H9 (cell line): ENCODE measurements around the gene CDKAL1. TPM values are rescaled to one million over a fixed set of nuclear protein-coding genes. Genes with fewer than 3 reads are reported as not detected.

ENCODE experiments used
- DNase-seq: peaks from one replicate; pipeline ENCODE4 v3.0.0-alpha.2; 2017
- H2AFZ ChIP-seq: one replicate; pipeline ENCODE4 v1.6.1; 2013; ENCODE audit warnings: mild to moderate bottlenecking, low read length, control low read depth, moderate library complexity
- H2AK5ac ChIP-seq: 2 replicates; pipeline ENCODE4 v1.6.1; 2013; ENCODE audit warnings: low read length, control low read depth, mixed read lengths; ENCODE audit not compliant: insufficient read length
- H2BK120ac ChIP-seq: one replicate; pipeline ENCODE4 v1.6.1; 2013; ENCODE audit warnings: low read depth, mild to moderate bottlenecking, low read length, control low read depth, inconsistent platforms; ENCODE audit not compliant: poor library complexity, severe bottlenecking
- H2BK12ac ChIP-seq: 2 replicates; pipeline ENCODE4 v1.6.1; 2013; ENCODE audit warnings: low read length, control low read depth, mixed read lengths, low read depth; ENCODE audit not compliant: insufficient read length
- H2BK15ac ChIP-seq: 2 replicates; pipeline ENCODE4 v1.6.1; 2013; ENCODE audit warnings: low read depth, low read length, control low read depth
- H2BK20ac ChIP-seq: one replicate; pipeline ENCODE4 v1.6.1; 2013; ENCODE audit warnings: low read depth, mild to moderate bottlenecking, low read length, control low read depth, inconsistent platforms; ENCODE audit not compliant: poor library complexity, severe bottlenecking
- H2BK5ac ChIP-seq: 2 replicates; pipeline ENCODE4 v1.6.1; 2013; ENCODE audit warnings: low read length, control low read depth, mixed read lengths; ENCODE audit not compliant: insufficient read length
- H3K14ac ChIP-seq: 2 replicates; pipeline ENCODE4 v1.6.1; 2013; ENCODE audit warnings: low read length, control low read depth; ENCODE audit not compliant: insufficient read depth
- H3K18ac ChIP-seq: 2 replicates; pipeline ENCODE4 v1.6.1; 2013; ENCODE audit warnings: low read depth, mild to moderate bottlenecking, mixed read lengths, low read length, control low read depth; ENCODE audit not compliant: insufficient read length
- H3K23ac ChIP-seq: 2 replicates; pipeline ENCODE4 v1.6.1; 2013; ENCODE audit warnings: low read length, control low read depth, mixed read lengths, low read depth; ENCODE audit not compliant: insufficient read length
- H3K23me2 ChIP-seq: 2 replicates; pipeline ENCODE4 v1.6.1; 2013; ENCODE audit warnings: low read depth, mild to moderate bottlenecking, mixed read lengths, low read length, control low read depth; ENCODE audit not compliant: insufficient read length, poor library complexity, severe bottlenecking
- H3K27ac ChIP-seq: 2 replicates; pipeline ENCODE4 v1.5.1; 2013; ENCODE audit warnings: low read length, control low read depth, mixed read lengths, low read depth; ENCODE audit not compliant: insufficient read length
- H3K27me3 ChIP-seq: 2 replicates; pipeline ENCODE4 v1.6.1; 2013; ENCODE audit warnings: low read length, control low read depth, inconsistent platforms; ENCODE audit not compliant: insufficient read depth
- H3K4ac ChIP-seq: 2 replicates; pipeline ENCODE4 v1.6.1; 2013; ENCODE audit warnings: low read depth, mild to moderate bottlenecking, control low read depth, inconsistent platforms, low read length, moderate library complexity
- H3K4me1 ChIP-seq: 2 replicates; pipeline ENCODE4 v1.6.1; 2013; ENCODE audit warnings: low read length, control low read depth, inconsistent platforms; ENCODE audit not compliant: insufficient read depth
- H3K4me2 ChIP-seq: 2 replicates; pipeline ENCODE4 v1.6.1; 2013; ENCODE audit warnings: low read length, control low read depth, mixed read lengths; ENCODE audit not compliant: insufficient read length, insufficient read depth
- H3K56ac ChIP-seq: 2 replicates; pipeline ENCODE4 v1.6.1; 2013; ENCODE audit warnings: low read depth, mild to moderate bottlenecking, mixed read lengths, low read length, control low read depth; ENCODE audit not compliant: insufficient read length
- H3K79me1 ChIP-seq: 2 replicates; pipeline ENCODE4 v1.6.1; 2013; ENCODE audit warnings: low read depth, mild to moderate bottlenecking, moderate library complexity, low read length, control low read depth, inconsistent platforms; ENCODE audit not compliant: insufficient read depth, poor library complexity, severe bottlenecking
- H3K79me2 ChIP-seq: 2 replicates; pipeline ENCODE4 v1.6.1; 2013; ENCODE audit warnings: low read length, control low read depth, inconsistent platforms; ENCODE audit not compliant: insufficient read depth
- H3K9ac ChIP-seq: 2 replicates; pipeline ENCODE4 v1.6.1; 2013; ENCODE audit warnings: low read length, control low read depth, mixed read lengths; ENCODE audit not compliant: insufficient read length; ENCODE audit errors: extremely low read depth
- H3K9me3 ChIP-seq: one replicate; pipeline ENCODE4 v1.6.1; 2013; ENCODE audit warnings: low read depth, low read length, inconsistent platforms; ENCODE audit not compliant: control insufficient read depth
- H3T11ph ChIP-seq: one replicate; pipeline ENCODE4 v1.6.1; 2013; ENCODE audit warnings: mild to moderate bottlenecking, low read length, control low read depth, inconsistent platforms
- H4K20me1 ChIP-seq: one replicate; pipeline ENCODE4 v1.6.1; 2013; ENCODE audit not compliant: control insufficient read depth, insufficient read length, insufficient read depth
- H4K5ac ChIP-seq: 2 replicates; pipeline ENCODE4 v1.6.1; 2013; ENCODE audit warnings: low read depth, mild to moderate bottlenecking, mixed read lengths, low read length, control low read depth; ENCODE audit not compliant: insufficient read length
- H4K8ac ChIP-seq: replicated peaks from 2 replicates; pipeline ENCODE4 v1.6.1; 2013; ENCODE audit warnings: low read length, control low read depth, mixed read lengths, low read depth; ENCODE audit not compliant: insufficient read length
- H4K91ac ChIP-seq: 2 replicates; pipeline ENCODE4 v1.6.1; 2013; ENCODE audit warnings: low read depth, mild to moderate bottlenecking, moderate library complexity, mixed read lengths, low read length, control low read depth; ENCODE audit not compliant: insufficient read length
- H3K27ac Mint-ChIP-seq, 3 experiments: 2 replicates in 2 of 3; 3 replicates in 1 of 3; pipeline ENCODE4 v1.8.0; 2020 to 2021; ENCODE audit warnings: mixed read lengths in 3 of 3, mild to moderate bottlenecking in 1 of 3, moderate library complexity in 1 of 3
- H3K27me3 Mint-ChIP-seq: 2 replicates; pipeline ENCODE4 v1.8.0; 2021; ENCODE audit warnings: low read depth, mild to moderate bottlenecking, moderate library complexity, mixed read lengths
- H3K36me3 Mint-ChIP-seq, 3 experiments: 2 replicates in 2 of 3; 3 replicates in 1 of 3; pipeline ENCODE4 v1.8.0; 2020 to 2021; ENCODE audit warnings: low read depth in 3 of 3, mixed read lengths in 3 of 3; ENCODE audit not compliant: insufficient read depth in 1 of 3
- H3K4me1 Mint-ChIP-seq, 2 experiments: 2 replicates each; pipeline ENCODE4 v1.8.0; 2020; ENCODE audit warnings: mixed read lengths in 2 of 2
- H3K4me3 Mint-ChIP-seq, 2 experiments: 2 replicates in 1 of 2; 3 replicates in 1 of 2; pipeline ENCODE4 v1.8.0; 2020 to 2021; ENCODE audit warnings: mild to moderate bottlenecking in 2 of 2, mixed read lengths in 2 of 2, moderate library complexity in 1 of 2
- H3K9me3 Mint-ChIP-seq, 2 experiments: 2 replicates in 1 of 2; 3 replicates in 1 of 2; pipeline ENCODE4 v1.8.0; 2020; ENCODE audit warnings: mild to moderate bottlenecking in 2 of 2, mixed read lengths in 2 of 2, moderate library complexity in 1 of 2
- WGBS: extraction: QIAGEN DNeasy Blood & Tissue Kit; methylation state at CpG from one replicate; pipeline ENCODE4 v1.1.7; 2013; ENCODE audit warnings: missing lambda C conversion rate, low lambda C conversion rate, mixed read lengths; ENCODE audit not compliant: insufficient read length; ENCODE audit errors: extremely low coverage; 5-methylcytosine and 5-hydroxymethylcytosine counted together
- total RNA-seq: library from RNA; stranded (reverse); gene quantifications from 2 replicates; pipeline ENCODE4 v1.2.1, GENCODE V29; 2021
- TF ChIP-seq, protein P1 (sequence below): fragments of 200-600 bp; sonication (generic); conservative IDR thresholded peaks from 3 replicates; pipeline ENCODE4 v1.8.0; 2021; ENCODE audit warnings: antibody characterized with exemption, mild to moderate bottlenecking

The CDKAL1 gene
- total RNA-seq, 1 experiment from 2014 or later: 23.0 TPM

DNA sequence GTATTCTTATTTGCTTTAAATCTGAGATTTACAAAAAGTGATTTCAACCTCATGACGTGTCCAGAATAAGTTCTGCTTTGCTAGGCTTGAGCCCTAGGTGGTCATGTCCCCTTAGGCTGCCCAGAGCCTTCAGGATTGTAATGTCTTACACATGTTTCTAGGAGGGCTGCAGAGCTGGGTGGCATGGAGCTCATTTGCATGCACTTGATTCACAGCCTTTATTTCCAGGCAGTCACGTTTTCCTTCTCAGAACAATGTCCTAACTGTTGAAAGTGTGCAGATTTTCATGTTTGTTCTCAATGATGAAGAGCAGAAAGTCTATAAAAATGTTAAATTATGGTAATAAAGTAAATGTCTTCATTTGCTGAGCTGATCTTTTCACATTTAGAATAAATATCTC, 610.7 kb downstream of the CDKAL1 start:
- WGBS: no CpG with 5 or more reads among the region's 2 CpGs
- H3K27ac Mint-ChIP-seq: no peak overlapping the region
- TF ChIP-seq, protein P1, sequence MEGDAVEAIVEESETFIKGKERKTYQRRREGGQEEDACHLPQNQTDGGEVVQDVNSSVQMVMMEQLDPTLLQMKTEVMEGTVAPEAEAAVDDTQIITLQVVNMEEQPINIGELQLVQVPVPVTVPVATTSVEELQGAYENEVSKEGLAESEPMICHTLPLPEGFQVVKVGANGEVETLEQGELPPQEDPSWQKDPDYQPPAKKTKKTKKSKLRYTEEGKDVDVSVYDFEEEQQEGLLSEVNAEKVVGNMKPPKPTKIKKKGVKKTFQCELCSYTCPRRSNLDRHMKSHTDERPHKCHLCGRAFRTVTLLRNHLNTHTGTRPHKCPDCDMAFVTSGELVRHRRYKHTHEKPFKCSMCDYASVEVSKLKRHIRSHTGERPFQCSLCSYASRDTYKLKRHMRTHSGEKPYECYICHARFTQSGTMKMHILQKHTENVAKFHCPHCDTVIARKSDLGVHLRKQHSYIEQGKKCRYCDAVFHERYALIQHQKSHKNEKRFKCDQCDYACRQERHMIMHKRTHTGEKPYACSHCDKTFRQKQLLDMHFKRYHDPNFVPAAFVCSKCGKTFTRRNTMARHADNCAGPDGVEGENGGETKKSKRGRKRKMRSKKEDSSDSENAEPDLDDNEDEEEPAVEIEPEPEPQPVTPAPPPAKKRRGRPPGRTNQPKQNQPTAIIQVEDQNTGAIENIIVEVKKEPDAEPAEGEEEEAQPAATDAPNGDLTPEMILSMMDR: no peak

More for the DNA sequence above, 610.7 kb downstream of the CDKAL1 start:
- no peak overlapping the region for H2BK5ac ChIP-seq
- no peak overlapping the region for H3T11ph ChIP-seq
- no peak overlapping the region for H2BK12ac ChIP-seq
- H2BK120ac ChIP-seq: no peak overlapping the region
- H3K23me2 ChIP-seq: no peaks in the 10 kb centered on the region
- no peaks in the 10 kb centered on the region for H3K27me3 ChIP-seq
- no peak overlapping the region for H3K27ac ChIP-seq
- Mint-ChIP-seq H3K27me3 (no peaks in the 10 kb centered on the region), H3K36me3 (peaks cover 0 to 7% (median 2%) of the 10 kb centered on the region in 3 experiments; a peak in 1 of 7 replicates), H3K9me3 (no peaks in the 10 kb centered on the region), H3K4me3 (no peak overlapping the region), H3K4me1 (peaks cover 5 to 7% of the 10 kb centered on the region in 2 experiments; a peak in 3 of 4 replicates)
- no peak overlapping the region for H2AK5ac ChIP-seq
- no peak overlapping the region for H4K5ac ChIP-seq
- no peak overlapping the region for H2BK20ac ChIP-seq
- no peaks in the 10 kb centered on the region for H3K9me3 ChIP-seq
- no peak overlapping the region for H4K8ac ChIP-seq
- H4K20me1 ChIP-seq: no peaks in the 10 kb centered on the region
- H2AFZ ChIP-seq: no peak overlapping the region
- no peak overlapping the region for H3K14ac ChIP-seq
- no peak overlapping the region for H3K9ac ChIP-seq
- no peak overlapping the region for H2BK15ac ChIP-seq
- DNase-seq: no peak
- no peak overlapping the region for H3K4ac ChIP-seq
- H3K56ac ChIP-seq: no peak overlapping the region
- H3K79me2 ChIP-seq: no peaks in the 10 kb centered on the region
- no peaks in the 10 kb centered on the region for H3K4me1 ChIP-seq
- no peak overlapping the region for H3K4me2 ChIP-seq
- H3K18ac ChIP-seq: no peak overlapping the region
- no peaks in the 10 kb centered on the region for H3K79me1 ChIP-seq
- H4K91ac ChIP-seq: no peak overlapping the region
- H3K23ac ChIP-seq: no peak overlapping the region
